SJCRH30 (cell line): ENCODE measurements around the gene SURF2. TPM values are rescaled to one million over a fixed set of nuclear protein-coding genes. Genes with fewer than 3 reads are reported as not detected.
"Not testable (repeated sequence)": the region's sequence is repeated elsewhere in the genome, so short reads cannot be mapped to it uniquely, and the experiment has no call there.

Experiments used
- DNase-seq, 2 experiments: peaks; one replicate each; pipeline ENCODE4 v3.0.0-alpha.2; 2015 to 2020
- H3K27ac ChIP-seq: fragments of 250-450 bp; sonication (Bioruptor Pico); 2 replicates; pipeline ENCODE4 v1.5.1; 2020; ENCODE audit warnings: mild to moderate bottlenecking, moderate library complexity
- H3K27me3 ChIP-seq: fragments of 250-450 bp; sonication (Bioruptor Pico); 2 replicates; pipeline ENCODE4 v1.5.1; 2020; ENCODE audit warnings: mild to moderate bottlenecking, moderate library complexity
- H3K36me3 ChIP-seq: fragments of 250-450 bp; sonication (Bioruptor Pico); 2 replicates; pipeline ENCODE4 v1.5.1; 2020; ENCODE audit warnings: mild to moderate bottlenecking, moderate library complexity
- H3K4me1 ChIP-seq: fragments of 250-450 bp; sonication (Bioruptor Pico); 2 replicates; pipeline ENCODE4 v1.5.1; 2020; ENCODE audit warnings: mild to moderate bottlenecking, moderate library complexity
- H3K4me3 ChIP-seq: fragments of 250-450 bp; sonication (Bioruptor Pico); 2 replicates; pipeline ENCODE4 v1.5.1; 2020; ENCODE audit warnings: mild to moderate bottlenecking, moderate library complexity
- H3K9me3 ChIP-seq: fragments of 250-450 bp; sonication (Bioruptor Pico); replicated peaks from 2 replicates; pipeline ENCODE4 v1.5.1; 2020; ENCODE audit warnings: mild to moderate bottlenecking, moderate library complexity
- total RNA-seq: library from RNA; depleted of rRNA; stranded (reverse); fragments of >200 nt; shearing (Covaris generic); gene quantifications from 2 replicates; pipeline ENCODE4 v1.2.3, GENCODE V29; 2014

SURF2 gene
- total RNA-seq, 1 experiment from 2014 or later = 34.7 TPM

DNA sequence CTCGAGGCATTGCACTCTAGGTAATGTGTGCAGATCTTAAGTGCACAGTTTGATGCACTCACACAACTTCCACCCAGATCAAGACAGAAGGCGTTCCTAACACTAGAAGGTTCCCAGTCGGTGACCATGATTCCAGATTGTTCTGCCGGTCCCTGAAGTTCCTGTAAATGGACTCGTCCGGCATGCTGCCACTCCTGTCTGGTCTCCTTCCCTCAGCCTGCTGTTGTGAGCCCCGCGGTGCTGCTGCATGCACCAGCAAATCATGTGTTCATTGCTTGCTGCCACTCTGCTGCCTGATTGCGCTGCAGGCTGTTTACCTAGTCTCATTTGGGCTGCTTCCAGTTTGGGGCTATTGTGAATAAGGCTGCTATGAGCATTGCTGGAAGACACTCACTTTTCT, 31.3 kb downstream of the SURF2 start:
- peaks cover 5% of the 10 kb centered on the region; the same call in 1 of the 2 replicates for H3K4me1 ChIP-seq
- no peak for DNase-seq

DNA sequence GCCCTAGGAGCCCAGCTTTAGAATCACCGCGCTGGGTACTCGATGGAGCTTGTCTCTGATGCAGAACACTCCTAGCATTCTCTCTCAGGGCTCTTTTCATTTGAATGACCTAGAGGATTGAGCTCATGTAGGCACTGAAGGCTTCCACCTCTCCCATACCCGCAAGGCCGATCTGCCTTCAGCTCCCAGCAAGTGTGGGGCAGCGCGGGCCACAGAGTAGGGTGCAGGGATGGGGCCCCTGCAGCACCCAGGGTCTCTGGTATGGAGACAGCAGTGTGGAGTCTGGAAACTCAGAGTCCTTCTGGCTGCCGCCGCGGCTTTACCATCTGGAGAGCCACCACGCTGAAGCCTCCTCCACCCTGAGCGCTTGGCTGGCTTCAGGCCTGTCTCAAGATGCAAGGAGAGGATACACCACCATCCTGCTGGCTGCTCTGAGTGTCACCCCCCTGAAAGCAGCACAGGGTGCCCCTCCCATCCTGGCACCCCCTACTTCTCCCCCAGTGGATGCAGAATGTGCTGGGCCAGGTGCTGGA, 32.7 kb downstream of the SURF2 start:
- no peak overlapping the region for H3K27ac ChIP-seq
- 0 out of 2 replicates have a peak, but pooled peaks cover 4% of the 10 kb centered on the region for H3K27me3 ChIP-seq
- peaks cover 5% of the 10 kb centered on the region; the same call in 1 of the 2 replicates for H3K4me1 ChIP-seq

More for the DNA sequence above, 31.3 kb downstream of the SURF2 start:
- H3K27me3 ChIP-seq = no peaks in the 10 kb centered on the region
- no peaks in the 10 kb centered on the region for H3K36me3 ChIP-seq
- no peak overlapping the region for H3K4me3 ChIP-seq
- no peaks in the 10 kb centered on the region for H3K9me3 ChIP-seq
- H3K27ac ChIP-seq = no peak overlapping the region

DNA sequence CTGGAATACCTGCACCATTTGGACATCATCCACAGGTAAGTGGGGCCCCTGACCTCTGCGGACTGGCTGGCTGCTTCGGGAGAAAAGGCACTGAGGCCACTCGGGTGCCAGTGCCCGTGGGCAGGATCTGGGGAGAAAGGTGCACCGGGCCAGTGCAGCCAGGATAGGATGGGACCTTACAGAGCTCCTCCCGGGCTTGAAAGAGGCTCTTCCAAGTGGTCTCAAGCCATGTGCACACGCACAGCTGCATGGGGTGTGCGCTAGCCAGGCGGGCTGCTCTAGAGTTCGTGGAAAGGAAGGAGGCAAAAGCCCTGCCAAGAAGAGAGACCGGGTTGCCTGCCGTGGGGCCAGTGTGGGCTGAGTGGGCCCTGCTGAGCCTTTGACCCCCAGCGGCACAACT, 33.2 kb downstream of the SURF2 start:
- no peak overlapping the region for H3K4me3 ChIP-seq
- no peak overlapping the region for H3K27ac ChIP-seq
- H3K27me3 ChIP-seq = 0 out of 2 replicates have a peak, but pooled peaks cover 7% of the 10 kb centered on the region
- H3K36me3 ChIP-seq = no peaks in the 10 kb centered on the region
- no peak for DNase-seq
- H3K4me1 ChIP-seq = peaks cover 5% of the 10 kb centered on the region; the same call in 1 of the 2 replicates
- H3K9me3 ChIP-seq = no peaks in the 10 kb centered on the region

More for the DNA sequence above, 32.7 kb downstream of the SURF2 start:
- H3K4me3 ChIP-seq = no peak overlapping the region
- no peaks in the 10 kb centered on the region for H3K9me3 ChIP-seq
- no peak for DNase-seq
- H3K36me3 ChIP-seq = no peaks in the 10 kb centered on the region

DNA sequence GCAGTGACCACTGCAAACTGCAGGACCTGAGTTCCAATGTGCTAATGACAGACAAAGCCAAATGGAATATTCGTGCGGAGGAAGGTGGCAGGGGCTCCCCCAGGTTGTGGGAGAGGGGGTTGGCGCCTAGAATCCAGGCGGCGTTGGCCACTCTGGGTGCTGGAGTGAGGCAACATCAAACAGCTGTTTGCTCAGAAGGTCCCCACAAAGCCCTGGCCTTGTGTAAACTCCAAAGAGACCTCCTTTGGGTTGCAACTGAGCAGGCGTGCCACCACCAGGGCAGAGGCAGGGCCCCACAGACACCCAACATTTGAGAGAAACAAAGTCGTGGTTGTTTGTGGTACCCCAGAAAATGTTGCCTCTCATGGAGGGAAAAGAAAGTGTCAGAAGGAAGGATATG, 34.4 kb downstream of the SURF2 start:
- H3K4me1 ChIP-seq = 0 out of 2 replicates have a peak, but pooled peaks cover 2% of the 10 kb centered on the region
- no peaks in the 10 kb centered on the region for H3K9me3 ChIP-seq
- no peak overlapping the region for H3K4me3 ChIP-seq
- no peaks in the 10 kb centered on the region for H3K36me3 ChIP-seq
- DNase-seq = no peak
- no peak overlapping the region for H3K27ac ChIP-seq
- peaks cover 9% of the 10 kb centered on the region; the same call in 1 of the 2 replicates for H3K27me3 ChIP-seq

DNA sequence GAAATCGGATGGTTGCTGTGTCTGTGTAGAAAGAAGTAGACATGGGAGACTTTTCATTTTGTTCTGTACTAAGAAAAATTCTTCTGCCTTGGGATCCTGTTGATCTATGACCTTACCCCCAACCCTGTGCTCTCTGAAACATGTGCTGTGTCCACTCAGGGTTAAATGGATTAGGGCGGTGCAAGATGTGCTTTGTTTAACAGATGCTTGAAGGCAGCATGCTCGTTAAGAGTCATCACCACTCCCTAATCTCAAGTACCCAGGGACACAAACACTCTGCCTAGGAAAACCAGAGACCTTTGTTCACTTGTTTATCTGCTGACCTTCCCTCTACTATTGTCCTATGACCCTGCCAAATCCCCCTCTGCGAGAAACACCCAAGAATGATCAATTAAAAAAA, 35.1 kb downstream of the SURF2 start:
- not testable (repeated sequence) for H3K27me3 ChIP-seq, H3K4me1 ChIP-seq, H3K4me3 ChIP-seq, H3K36me3 ChIP-seq, DNase-seq, H3K9me3 ChIP-seq, H3K27ac ChIP-seq

DNA sequence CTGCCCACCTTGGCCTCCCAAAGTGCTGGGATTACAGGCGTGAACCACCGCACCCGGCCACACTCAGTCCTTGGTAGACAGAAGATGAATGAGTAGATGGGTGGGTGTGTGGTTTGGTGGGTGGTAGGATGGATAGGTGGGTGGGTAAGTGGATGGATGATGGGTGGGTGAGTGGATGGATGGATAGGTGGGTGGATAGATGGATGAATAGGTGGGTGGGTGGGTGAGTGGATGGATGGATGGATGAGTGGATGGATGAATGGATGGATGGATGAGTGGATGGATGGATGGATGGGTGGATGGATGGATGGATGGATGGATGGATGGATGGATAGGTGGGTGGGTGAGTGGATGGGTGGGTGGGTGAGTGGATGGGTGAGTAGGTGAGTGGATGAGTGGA, 36.0 kb downstream of the SURF2 start:
- H3K27ac ChIP-seq, DNase-seq, H3K4me1 ChIP-seq, H3K4me3 ChIP-seq, H3K9me3 ChIP-seq, H3K36me3 ChIP-seq, H3K27me3 ChIP-seq: not testable (repeated sequence)

DNA sequence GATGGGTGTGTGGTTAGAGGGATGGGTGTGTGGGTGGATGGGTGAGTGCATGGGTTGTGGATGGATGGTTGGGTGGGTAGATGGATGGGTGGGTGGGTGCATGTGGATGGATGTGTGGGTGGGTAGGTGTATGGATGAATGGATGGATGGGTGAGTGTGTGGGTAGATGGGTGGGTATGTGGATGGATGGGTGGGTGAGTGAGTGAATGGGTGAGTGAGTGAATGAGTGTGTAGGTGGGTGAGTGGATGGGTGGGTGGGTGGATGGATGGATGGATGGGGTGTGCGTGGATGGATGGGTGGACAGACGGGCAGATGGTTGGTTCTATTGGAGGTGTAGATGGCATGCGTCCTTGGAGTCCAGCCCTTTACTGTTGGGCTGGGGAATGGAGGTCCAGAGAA, 37.0 kb downstream of the SURF2 start:
- Histone ChIP-seq H3K27me3 (peaks cover 9% of the 10 kb centered on the region; the same call in 1 of the 2 replicates), H3K36me3 (no peaks in the 10 kb centered on the region), H3K9me3 (no peaks in the 10 kb centered on the region), H3K4me3 (no peak overlapping the region), H3K4me1 (no peaks in the 10 kb centered on the region), H3K27ac (no peak overlapping the region)
- no peak for DNase-seq

DNA sequence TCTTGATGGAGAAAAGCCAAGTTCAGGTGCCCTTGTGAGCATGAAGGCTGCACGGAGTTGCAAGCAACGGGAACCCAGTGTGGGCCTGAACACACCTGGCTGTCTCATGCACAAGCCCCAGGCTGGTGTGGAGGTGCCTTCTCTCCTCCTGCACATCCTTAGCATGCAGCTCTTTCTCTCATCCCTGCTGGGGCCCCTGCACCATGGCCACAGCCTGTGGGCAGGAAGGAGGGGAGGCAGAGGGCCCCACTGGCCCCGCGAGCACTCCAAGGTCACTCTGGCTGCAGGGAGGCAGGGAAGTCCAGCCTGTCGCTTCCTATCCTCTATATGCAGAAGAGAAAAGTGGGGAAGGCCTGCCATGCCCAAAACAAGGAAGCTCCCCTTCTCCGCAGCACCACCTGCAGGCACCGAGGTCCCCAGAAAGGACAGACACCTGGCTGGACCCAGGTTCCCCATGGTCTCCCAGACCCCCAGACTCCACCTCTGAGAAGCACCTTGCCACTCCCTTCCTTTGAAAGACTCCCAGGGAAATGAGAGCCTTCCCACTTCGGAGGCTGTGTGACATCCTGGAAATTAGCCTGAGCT, 38.4 kb downstream of the SURF2 start:
- no peak for DNase-seq
- Histone ChIP-seq H3K9me3 (no peaks in the 10 kb centered on the region), H3K27me3 (peaks cover 9% of the 10 kb centered on the region; the same call in 1 of the 2 replicates), H3K27ac (no peak overlapping the region), H3K36me3 (no peaks in the 10 kb centered on the region), H3K4me3 (no peak overlapping the region), H3K4me1 (no peaks in the 10 kb centered on the region)

DNA sequence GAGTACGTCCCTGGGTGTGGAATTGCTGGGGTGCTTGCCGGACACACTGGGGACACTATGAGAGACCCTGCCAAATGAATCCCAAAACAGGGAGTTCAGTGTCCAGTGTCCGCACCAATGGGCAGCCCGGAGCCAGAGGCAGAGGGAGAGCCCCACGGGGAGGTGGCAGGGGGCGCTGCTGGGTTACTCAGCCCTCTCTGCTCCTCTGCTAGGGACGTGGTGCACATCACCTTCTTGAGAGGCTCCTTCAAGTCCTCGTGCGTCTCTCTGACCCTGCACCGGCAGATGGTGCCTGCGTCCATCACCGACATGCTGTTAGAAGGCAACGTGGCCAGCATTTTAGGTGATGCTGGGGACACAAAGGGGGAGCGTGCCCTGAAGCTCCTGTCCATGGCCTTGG, 40.6 kb downstream of the SURF2 start:
- no peak overlapping the region for H3K27ac ChIP-seq
- H3K9me3 ChIP-seq = no peaks in the 10 kb centered on the region
- peak; percentile 38 to 52 for DNase-seq
- no peaks in the 10 kb centered on the region for H3K36me3 ChIP-seq
- peaks cover 9% of the 10 kb centered on the region; the same call in 1 of the 2 replicates for H3K27me3 ChIP-seq
- H3K4me1 ChIP-seq = no peaks in the 10 kb centered on the region
- H3K4me3 ChIP-seq = no peak overlapping the region

DNA sequence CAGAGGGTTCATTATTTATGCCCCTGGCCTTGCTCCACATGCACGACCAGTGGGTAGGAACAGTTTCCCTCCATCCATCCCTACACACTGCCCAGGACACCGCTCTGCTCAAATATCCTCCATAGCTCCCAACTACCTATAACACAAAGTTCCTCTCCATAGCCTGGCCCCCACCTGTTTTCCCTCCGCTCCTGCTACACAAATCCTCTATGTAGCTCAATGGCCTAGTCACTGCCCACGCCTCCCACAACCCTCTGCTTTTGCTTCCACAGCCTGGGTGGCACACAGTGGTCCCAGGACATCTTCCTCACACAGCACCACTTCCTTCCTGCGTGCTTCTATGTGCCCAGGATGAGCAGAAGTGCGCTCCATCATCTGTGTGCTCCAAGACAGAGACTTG, 41.0 kb downstream of the SURF2 start:
- no peak for DNase-seq
- Histone ChIP-seq H3K4me3 (no peak overlapping the region), H3K4me1 (no peaks in the 10 kb centered on the region), H3K36me3 (no peaks in the 10 kb centered on the region), H3K9me3 (no peaks in the 10 kb centered on the region), H3K27ac (no peak overlapping the region), H3K27me3 (peaks cover 9% of the 10 kb centered on the region; the same call in 1 of the 2 replicates)

DNA sequence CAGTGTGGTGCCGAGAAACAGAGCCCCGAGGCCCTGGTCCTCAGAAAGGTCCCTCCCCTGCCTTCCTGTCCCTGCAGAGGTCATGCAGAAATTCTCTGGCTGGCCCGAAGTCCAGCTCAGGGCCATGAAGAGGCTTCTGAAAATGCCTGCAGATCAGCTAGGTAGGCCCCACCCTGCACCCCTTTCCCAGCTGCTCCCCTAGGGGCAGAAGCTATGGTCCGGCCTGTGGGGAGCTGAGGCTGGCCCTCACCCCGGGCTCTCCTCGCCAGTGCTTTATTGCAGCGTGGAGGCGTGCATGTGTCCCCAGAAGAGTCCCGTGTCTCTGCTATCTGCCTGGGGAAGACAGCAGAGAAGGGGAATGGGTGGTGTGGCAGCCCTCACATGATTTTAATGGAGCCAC, 41.5 kb downstream of the SURF2 start:
- H3K36me3 ChIP-seq = no peaks in the 10 kb centered on the region
- H3K27me3 ChIP-seq = peaks cover 9% of the 10 kb centered on the region; the same call in 1 of the 2 replicates
- no peaks in the 10 kb centered on the region for H3K4me1 ChIP-seq
- H3K4me3 ChIP-seq = no peak overlapping the region
- DNase-seq = no peak
- H3K27ac ChIP-seq = no peak overlapping the region
- H3K9me3 ChIP-seq = no peaks in the 10 kb centered on the region

DNA sequence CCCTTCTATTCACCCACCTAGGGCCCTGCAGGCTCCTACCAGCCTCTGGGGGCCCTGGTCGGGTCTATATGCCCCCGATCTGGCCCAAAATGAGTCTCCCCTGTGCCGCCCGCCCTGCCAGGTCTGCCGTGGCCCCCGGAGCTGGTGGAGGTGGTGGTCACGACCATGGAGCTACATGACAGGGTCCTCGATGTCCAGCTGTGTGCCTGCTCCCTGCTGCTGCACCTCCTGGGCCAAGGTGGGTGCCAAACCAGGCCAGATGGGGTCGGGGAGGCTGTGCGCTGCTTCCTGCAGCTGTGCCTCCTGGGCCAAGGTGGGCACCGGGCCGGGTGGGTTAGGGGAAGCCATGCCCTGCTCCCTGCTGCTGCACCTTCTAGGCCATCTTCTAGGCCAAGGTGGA, 43.9 kb downstream of the SURF2 start:
- H3K36me3 ChIP-seq = peaks cover 3% of the 10 kb centered on the region
- no peak overlapping the region for H3K4me3 ChIP-seq
- DNase-seq = no peak
- H3K27ac ChIP-seq = no peak overlapping the region
- H3K27me3 ChIP-seq = no peaks in the 10 kb centered on the region; the same call in 1 of the 2 replicates
- H3K9me3 ChIP-seq = no peaks in the 10 kb centered on the region
- no peaks in the 10 kb centered on the region for H3K4me1 ChIP-seq

DNA sequence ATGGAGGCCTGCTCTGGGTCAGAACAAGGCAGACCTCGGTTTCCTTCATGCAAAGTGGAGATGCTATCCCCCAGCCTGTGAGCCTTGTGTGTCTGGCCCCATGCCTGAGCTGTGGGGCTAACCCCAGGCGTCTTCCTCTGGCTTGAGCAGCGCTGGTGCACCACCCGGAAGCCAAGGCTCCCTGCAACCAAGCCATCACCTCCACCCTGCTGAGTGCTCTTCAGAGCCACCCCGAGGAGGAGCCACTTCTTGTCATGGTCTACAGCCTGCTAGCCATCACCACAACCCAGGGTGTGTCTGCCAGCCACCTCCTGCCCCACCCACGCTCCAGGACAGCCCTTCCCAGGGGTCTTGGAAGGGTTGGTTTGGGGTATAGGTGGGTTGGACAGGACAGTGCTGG, 45.2 kb downstream of the SURF2 start:
- no peak for DNase-seq
- Histone ChIP-seq H3K4me1 (no peaks in the 10 kb centered on the region), H3K9me3 (no peaks in the 10 kb centered on the region), H3K36me3 (peaks cover 9% of the 10 kb centered on the region), H3K27me3 (no peaks in the 10 kb centered on the region), H3K4me3 (no peak overlapping the region), H3K27ac (no peak overlapping the region)

DNA sequence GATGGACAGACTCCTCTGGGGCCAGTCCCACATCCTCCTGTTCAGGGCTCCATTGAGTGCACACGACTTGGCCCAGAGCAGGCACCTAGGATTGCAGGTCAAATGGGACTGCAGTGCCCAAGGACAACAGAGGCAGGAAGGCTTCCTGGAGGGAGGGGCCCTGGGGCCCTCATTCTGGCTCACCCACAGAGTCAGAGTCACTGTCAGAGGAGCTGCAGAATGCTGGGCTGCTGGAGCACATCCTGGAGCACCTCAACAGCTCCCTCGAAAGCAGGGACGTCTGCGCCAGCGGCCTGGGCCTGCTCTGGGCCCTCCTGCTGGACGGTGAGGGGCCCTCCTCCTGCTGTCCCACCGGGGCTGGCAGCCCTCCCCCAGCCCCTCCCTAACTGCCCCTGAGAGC, 46.3 kb downstream of the SURF2 start:
- Histone ChIP-seq H3K36me3 (peaks cover 11% of the 10 kb centered on the region), H3K27ac (no peak overlapping the region), H3K27me3 (no peaks in the 10 kb centered on the region), H3K9me3 (no peaks in the 10 kb centered on the region), H3K4me1 (no peaks in the 10 kb centered on the region), H3K4me3 (no peak overlapping the region)
- DNase-seq = no peak

DNA sequence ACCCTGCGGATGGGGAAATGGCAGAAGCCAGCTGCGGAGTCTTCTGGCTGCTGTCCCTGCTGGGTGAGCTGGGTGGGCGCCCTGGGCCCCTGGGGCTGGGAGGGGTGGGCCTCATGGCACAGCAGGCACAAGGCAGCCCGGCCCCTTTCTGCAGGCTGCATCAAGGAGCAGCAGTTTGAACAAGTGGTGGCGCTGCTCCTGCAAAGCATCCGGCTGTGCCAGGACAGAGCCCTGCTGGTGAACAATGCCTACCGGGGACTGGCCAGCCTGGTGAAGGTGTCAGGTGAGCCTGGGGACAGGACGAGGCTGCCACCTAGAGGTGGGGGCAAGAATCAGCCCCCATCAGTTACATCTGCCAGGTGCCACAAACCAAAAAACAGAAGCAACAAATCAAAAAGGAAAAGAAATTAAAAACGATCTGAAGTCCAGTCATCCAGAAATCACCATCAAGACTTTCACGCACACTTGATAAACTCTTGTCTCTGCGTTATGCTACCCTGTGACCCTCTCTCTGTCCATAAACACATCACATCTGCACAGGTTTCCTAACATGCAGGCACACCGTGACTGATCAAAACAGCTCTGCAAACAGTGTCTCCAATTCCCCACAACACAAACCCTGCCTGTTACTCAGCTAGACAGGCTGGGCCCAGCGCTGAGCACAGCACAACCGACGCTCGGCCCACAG, 47.6 kb downstream of the SURF2 start:
- Histone ChIP-seq H3K36me3 (peaks cover 16% of the 10 kb centered on the region), H3K9me3 (no peaks in the 10 kb centered on the region), H3K27ac (no peak overlapping the region), H3K27me3 (no peaks in the 10 kb centered on the region), H3K4me1 (no peaks in the 10 kb centered on the region), H3K4me3 (no peak overlapping the region)
- peak; percentile 53 to 66 for DNase-seq
